Astrocyte of the cerebellum (primary cell): ENCODE data around the gene ZFPM1.

Experiments
- DNase-seq: peaks from one replicate; pipeline ENCODE4 v3.0.0-alpha.2; 2011; ENCODE audit warnings: low read depth
- H3K4me3 ChIP-seq: 2 replicates; pipeline ENCODE4 v1.5.1; 2011; ENCODE audit warnings: mild to moderate bottlenecking, low read depth, low read length, moderate library complexity
- CTCF ChIP-seq: IDR thresholded peaks from 2 replicates; pipeline ENCODE4 v1.5.1; 2012; ENCODE audit warnings: low read length, low read depth, moderate library complexity, mild to moderate bottlenecking; ENCODE audit errors: missing control alignments
- in situ Hi-C: cut with HindIII; loops from 2 replicates; pipeline ENCODE4 v1.10.0; 2017; ENCODE audit warnings: low sequenced_read_pairs

ZFPM1 gene

GRCh38 chr16:88440686-88441405 is 12.2 kb upstream of the ZFPM1 start:
- no peak overlapping the region for H3K4me3 ChIP-seq
- in situ Hi-C loops: no loop called here
- no peak for TF ChIP-seq CTCF
- no peak for DNase-seq

GRCh38 chr16:88441460-88441859 is 11.6 kb upstream of the ZFPM1 start:
- DNase-seq: no peak
- in situ Hi-C loops: no loop called here
- H3K4me3 ChIP-seq: no peak overlapping the region
- TF ChIP-seq CTCF: no peak

GRCh38 chr16:88442383-88442726 is 10.7 kb upstream of the ZFPM1 start:
- TF ChIP-seq CTCF: no peak
- H3K4me3 ChIP-seq: no peak overlapping the region
- in situ Hi-C loops: no loop called here
- no peak for DNase-seq

- no peak for DNase-seq
- peak; percentile 80 for TF ChIP-seq CTCF
- no peak overlapping the region for H3K4me3 ChIP-seq
- in situ Hi-C loops: no loop called here
These were observed 10.1 kb upstream of the ZFPM1 start for GRCh38 chr16:88442727-88443576.

- in situ Hi-C loops: no loop called here
- TF ChIP-seq CTCF: no peak
- no peak for DNase-seq
- H3K4me3 ChIP-seq: no peak overlapping the region
These were observed 8.1 kb upstream of the ZFPM1 start for GRCh38 chr16:88444826-88445582.

- in situ Hi-C loops: no loop called here
- DNase-seq: no peak
- TF ChIP-seq CTCF: no peak
- H3K4me3 ChIP-seq: no peak overlapping the region
These were observed 7.5 kb upstream of the ZFPM1 start for GRCh38 chr16:88445583-88445960.
